Activated B cell treated with CpG ODN at 0.5 μM for 24 hours (primary cell): Measurements from ENCODE around the gene CDK6. TPM values are rescaled to one million over a fixed set of nuclear protein-coding genes. Genes with fewer than 3 reads are reported as not detected.

Experiments
- ATAC-seq: fragments of 200-7000 bp; cut with Tn5 transposase; one replicate; pipeline ENCODE4 v1.10.0; 2021; ENCODE audit warnings: low read depth, mild to moderate bottlenecking, moderate library complexity
- CTCF ChIA-PET: fragments of 350-600 bp; sonication (Branson Sonifier 250); formaldehyde crosslinking; loops from one replicate; lab custom pipeline; 2021; ENCODE audit warnings: antibody characterized with exemption; lab: Charles Lee
- POLR2A ChIA-PET: fragments of 350-600 bp; sonication (Branson Sonifier 250); formaldehyde crosslinking; loops from one replicate; lab custom pipeline; 2021; ENCODE audit warnings: antibody characterized with exemption; lab: Charles Lee
- DNase-seq: peaks from one replicate; pipeline ENCODE4 v3.0.0; 2022
- H3K27ac Mint-ChIP-seq: one replicate; pipeline ENCODE4 v1.8.0; 2020; ENCODE audit warnings: mixed read lengths
- H3K27me3 Mint-ChIP-seq: one replicate; pipeline ENCODE4 v1.8.0; 2021; ENCODE audit warnings: mixed read lengths
- H3K36me3 Mint-ChIP-seq: one replicate; pipeline ENCODE4 v1.8.0; 2021; ENCODE audit warnings: low read depth, mixed read lengths
- H3K4me1 Mint-ChIP-seq: one replicate; pipeline ENCODE4 v1.8.0; 2021; ENCODE audit warnings: mixed read lengths
- H3K4me3 Mint-ChIP-seq: one replicate; pipeline ENCODE4 v1.8.0; 2020; ENCODE audit warnings: mild to moderate bottlenecking, mixed read lengths
- H3K9me3 Mint-ChIP-seq: one replicate; pipeline ENCODE4 v1.8.0; 2020; ENCODE audit warnings: mixed read lengths
- CTCF ChIP-seq: fragments of 200-600 bp; IDR thresholded peaks from one replicate; pipeline ENCODE4 v1.8.0; 2022; ENCODE audit warnings: antibody characterized with exemption, mild to moderate bottlenecking
- intact Hi-C: fragments of 100-400 bp; cut with micrococcal nuclease; formaldehyde crosslinking; loops from one replicate; pipeline ENCODE4 v1.15.1; 2024
- total RNA-seq: library from RNA; stranded (reverse); gene quantifications from 2 replicates; pipeline ENCODE4 v1.2.3, GENCODE V29; 2022

The CDK6 gene
- total RNA-seq, 1 donor from 2014 or later, result 30.5 TPM

- Mint-ChIP-seq H3K9me3 (no peaks in the 10 kb centered on the region), H3K36me3 (no peaks in the 10 kb centered on the region), H3K27me3 (no peaks in the 10 kb centered on the region), H3K4me1 (no peaks in the 10 kb centered on the region), H3K27ac (no peak overlapping the region), H3K4me3 (no peak overlapping the region)
- ChIA-PET CTCF (no interaction called here), POLR2A (interaction anchor here (0.5 kb wide), 1 partner anchor 96 kb away, joined by 3 read pairs; no protein-coding TSS in a partner anchor)
- DNase-seq (no peak), ATAC-seq (no peak)
- TF ChIP-seq CTCF, result no peak
- intact Hi-C loops, result no loop called here
These were observed 20.1 kb upstream of the CDK6 start for GRCh38 chr7:92856436-92856835.

DNA sequence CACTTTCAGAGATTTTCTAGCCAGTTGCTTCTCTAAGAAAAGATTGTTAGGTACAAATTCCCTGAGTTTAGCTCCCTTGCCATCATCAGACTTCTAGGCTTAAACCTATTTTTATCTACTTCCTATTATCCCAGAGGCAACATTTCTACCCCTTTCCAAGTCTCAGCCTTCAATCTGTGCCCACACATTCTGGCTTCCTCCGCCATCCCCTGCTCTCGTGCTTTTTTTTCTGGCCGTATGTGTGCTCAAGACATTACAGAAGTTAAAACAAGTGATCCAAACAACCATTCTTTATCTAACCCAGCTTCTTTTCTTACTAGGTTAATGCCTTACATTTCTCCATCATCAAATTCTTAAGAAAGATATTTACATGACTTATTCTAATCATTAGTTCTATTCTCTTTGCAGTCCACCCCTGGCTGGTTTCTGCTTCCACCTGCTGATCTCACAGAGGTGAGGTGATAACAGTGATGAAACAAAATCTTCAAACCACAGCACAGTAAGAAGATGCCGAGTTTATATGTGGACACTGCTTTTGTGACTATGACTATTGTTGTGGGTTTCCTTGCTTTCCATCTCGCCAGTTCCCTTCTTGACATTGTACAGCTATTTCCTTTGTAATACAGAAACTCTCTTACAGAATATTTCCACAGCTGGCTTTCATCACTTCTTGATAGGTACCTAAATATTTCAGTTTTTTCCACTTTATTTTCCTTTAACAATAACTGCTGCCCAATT lies 18.3 kb upstream of the CDK6 start:
- no peak overlapping the region for H3K27ac Mint-ChIP-seq
- H3K27me3 Mint-ChIP-seq, result no peaks in the 10 kb centered on the region
- POLR2A ChIA-PET, result interaction anchor here (0.6 kb wide), 1 partner anchor 153 kb away, joined by 5 read pairs; no protein-coding TSS in a partner anchor
- intact Hi-C loops, result no loop called here
- no peaks in the 10 kb centered on the region for H3K4me1 Mint-ChIP-seq
- ATAC-seq (no peak), DNase-seq (no peak)
- no peak for TF ChIP-seq CTCF
- CTCF ChIA-PET, result no interaction called here
- no peaks in the 10 kb centered on the region for H3K9me3 Mint-ChIP-seq
- no peak overlapping the region for H3K4me3 Mint-ChIP-seq
- H3K36me3 Mint-ChIP-seq, result no peaks in the 10 kb centered on the region

DNA sequence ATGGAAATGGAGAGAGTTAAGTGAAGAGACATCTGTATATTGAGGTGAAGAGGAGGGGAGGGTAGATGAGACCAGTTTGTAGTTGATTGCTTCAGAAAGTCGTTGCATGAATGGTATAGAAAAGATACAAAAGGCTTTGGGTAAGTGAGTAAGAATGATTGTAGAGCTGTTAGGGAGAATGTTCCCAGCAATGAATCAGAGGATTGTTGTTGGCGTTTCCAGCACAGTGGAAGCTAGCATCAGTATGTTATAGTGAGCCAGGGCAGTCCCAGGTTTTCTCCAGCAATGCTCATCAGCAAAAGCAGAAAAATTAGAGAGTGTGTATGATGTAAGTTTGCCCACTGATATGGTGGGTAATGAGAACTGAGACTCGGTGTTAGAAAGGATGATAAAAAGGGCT lies 15.4 kb upstream of the CDK6 start:
- intact Hi-C loops, result no loop called here
- POLR2A ChIA-PET, result no interaction called here
- Mint-ChIP-seq H3K9me3 (no peaks in the 10 kb centered on the region), H3K27me3 (no peaks in the 10 kb centered on the region), H3K4me3 (no peak overlapping the region), H3K27ac (no peak overlapping the region), H3K4me1 (no peaks in the 10 kb centered on the region), H3K36me3 (no peaks in the 10 kb centered on the region)
- CTCF ChIA-PET, result no interaction called here
- ATAC-seq (no peak), DNase-seq (no peak)
- no peak for TF ChIP-seq CTCF

GRCh38 chr7:92850516-92850915 lies 14.1 kb upstream of the CDK6 start:
- no peak for TF ChIP-seq CTCF
- intact Hi-C loops, result no loop called here
- Mint-ChIP-seq H3K4me1 (no peaks in the 10 kb centered on the region), H3K36me3 (no peaks in the 10 kb centered on the region), H3K9me3 (no peaks in the 10 kb centered on the region), H3K27ac (no peak overlapping the region), H3K4me3 (no peak overlapping the region), H3K27me3 (no peaks in the 10 kb centered on the region)
- DNase-seq (no peak), ATAC-seq (no peak)
- POLR2A ChIA-PET, result no interaction called here
- CTCF ChIA-PET, result no interaction called here

GRCh38 chr7:92849322-92849721 lies 12.9 kb upstream of the CDK6 start:
- intact Hi-C loops, result no loop called here
- no peaks in the 10 kb centered on the region for H3K36me3 Mint-ChIP-seq
- H3K27ac Mint-ChIP-seq, result no peak overlapping the region
- H3K27me3 Mint-ChIP-seq, result no peaks in the 10 kb centered on the region
- ATAC-seq (no peak), DNase-seq (no peak)
- no peak overlapping the region for H3K4me3 Mint-ChIP-seq
- ChIA-PET POLR2A (no interaction called here), CTCF (no interaction called here)
- no peaks in the 10 kb centered on the region for H3K4me1 Mint-ChIP-seq
- no peaks in the 10 kb centered on the region for H3K9me3 Mint-ChIP-seq
- TF ChIP-seq CTCF, result no peak
